Limb (tissue), 2 donors: ENCODE measurements around the gene PDE9A.
"Not testable (repeated sequence)": the region's sequence is repeated elsewhere in the genome, so short reads cannot be mapped to it uniquely, and the experiment has no call there.

Experiments
- DNase-seq, 2 donors: peaks; one replicate each; pipeline ENCODE4 v3.0.0-alpha.2; 2016; ENCODE audit errors: extremely low spot score in 2 of 2

Gene PDE9A

GRCh38 chr21:42790520-42791065 lies 137.2 kb downstream of the PDE9A start:
- DNase-seq: no peak

- no peak for DNase-seq
These were observed 140.4 kb downstream of the PDE9A start for GRCh38 chr21:42793774-42794173.

- no peak for DNase-seq
These were observed 141.1 kb downstream of the PDE9A start for GRCh38 chr21:42794551-42794950.

GRCh38 chr21:42796327-42797062 lies 143.1 kb downstream of the PDE9A start:
- no peak for DNase-seq

GRCh38 chr21:42797522-42797921 lies 144.1 kb downstream of the PDE9A start:
- DNase-seq: no peak

GRCh38 chr21:42798106-42798505 lies 144.7 kb downstream of the PDE9A start:
- no peak for DNase-seq

GRCh38 chr21:42799516-42799915 lies 146.1 kb downstream of the PDE9A start:
- DNase-seq: no peak

GRCh38 chr21:42799948-42800347 lies 146.5 kb downstream of the PDE9A start:
- no peak for DNase-seq

- not testable (repeated sequence) for DNase-seq
These were observed 148.2 kb downstream of the PDE9A start for GRCh38 chr21:42801616-42802015.

GRCh38 chr21:42806509-42807140 lies 153.2 kb downstream of the PDE9A start:
- DNase-seq: no peak

- DNase-seq: not testable (repeated sequence)
These were observed 154.0 kb downstream of the PDE9A start for GRCh38 chr21:42807293-42807895.

- DNase-seq: no peak
These were observed 154.7 kb downstream of the PDE9A start for GRCh38 chr21:42807938-42808613.

GRCh38 chr21:42809171-42809570 lies 155.8 kb downstream of the PDE9A start:
- DNase-seq: no peak

GRCh38 chr21:42809577-42810475 lies 156.4 kb downstream of the PDE9A start:
- DNase-seq: no peak

- no peak for DNase-seq
These were observed 158.5 kb downstream of the PDE9A start for GRCh38 chr21:42811960-42812359.

GRCh38 chr21:42812528-42813241 lies 159.3 kb downstream of the PDE9A start:
- DNase-seq: not testable (repeated sequence)

GRCh38 chr21:42815217-42815616 lies 161.8 kb downstream of the PDE9A start:
- DNase-seq: no peak

GRCh38 chr21:42818328-42818749 lies 164.9 kb downstream of the PDE9A start:
- no peak for DNase-seq

- DNase-seq: no peak
These were observed 166.6 kb downstream of the PDE9A start for GRCh38 chr21:42819861-42820615.
